Ovary (tissue), 9 donors: ENCODE results near the gene AGXT. TPM values are rescaled to one million over a fixed set of nuclear protein-coding genes. Genes with fewer than 3 reads are reported as not detected.

Experiments used
- DNase-seq, 5 donors: peaks; one replicate each; pipeline ENCODE4 v3.0.0-alpha.2; 2019 to 2020
- H3K27ac ChIP-seq, 2 donors: fragments of 200-600 bp; one replicate each; pipeline versions ENCODE4 v1.5.1 to v1.8.0; 2019 to 2022
- H3K27me3 ChIP-seq: fragments of 200-600 bp; one replicate; pipeline ENCODE4 v1.8.0; 2022
- H3K36me3 ChIP-seq: fragments of 200-600 bp; sonication (generic); one replicate; pipeline ENCODE4 v1.5.1; 2019
- H3K4me1 ChIP-seq: one replicate; pipeline ENCODE4 v1.8.1; 2013; ENCODE audit warnings: mild to moderate bottlenecking, moderate library complexity; ENCODE audit not compliant: insufficient read depth
- H3K4me3 ChIP-seq: fragments of 200-600 bp; sonication (generic); one replicate; pipeline ENCODE4 v1.5.1; 2017
- H3K9me3 ChIP-seq, 2 donors: fragments of 200-600 bp in 1 of 2; sonication (generic) in 1 of 2; one replicate each; pipeline versions ENCODE4 v1.5.1 to v1.8.1; 2013 to 2019; ENCODE audit warnings: mild to moderate bottlenecking in 1 of 2, moderate library complexity in 1 of 2
- CTCF ChIP-seq, 3 donors: fragments of 450-650 bp in 2 of 3; fragments of 200-600 bp in 1 of 3; IDR thresholded peaks; one replicate each; pipeline versions ENCODE4 v1.5.1 to v1.8.0; 2016 to 2022; ENCODE audit warnings: antibody characterized with exemption in 3 of 3, mild to moderate bottlenecking in 1 of 3
- EP300 ChIP-seq: sonication (generic); formaldehyde crosslinking; IDR thresholded peaks from one replicate; pipeline ENCODE4 v1.6.1; 2017; ENCODE audit warnings: antibody characterized with exemption
- POLR2A ChIP-seq: fragments of 450-650 bp; IDR thresholded peaks from one replicate; pipeline ENCODE4 v1.6.1; 2017; ENCODE audit warnings: antibody characterized with exemption, mild to moderate bottlenecking, moderate library complexity
- WGBS, 3 donors: extraction: QIAGEN DNeasy Blood & Tissue Kit in 1 of 3; methylation state at CpG; one replicate each; pipeline versions ENCODE4 v1.1.5 to v1.1.7; 2013 to 2017; 5-methylcytosine and 5-hydroxymethylcytosine counted together
- intact Hi-C, 4 donors: fragments of 100-400 bp; cut with DNase I; formaldehyde crosslinking; loops; one replicate each; pipeline versions ENCODE4 v1.11.0 to v1.15.1; 2022 to 2023
- polyA plus RNA-seq, 2 donors: library from polyadenylated mRNA; stranded (reverse); fragments of 200-250 nt in 1 of 2; fragments of 350-450 nt in 1 of 2; fragmentation: Illumina TruSeq in 1 of 2; extraction: RNeasy Lipid Tissue Mini Kit (QIAGEN cat#74804) in 1 of 2; gene quantifications; one replicate each; pipeline ENCODE4 v1.2.3, GENCODE V29; 2013 to 2014
- total RNA-seq, 7 donors: library from RNA; depleted of rRNA in 2 of 7; stranded (reverse); fragments of >200 nt in 2 of 7; fragmentation: NEBNext Ultra II Directional in 3 of 7; extraction: Animal tissue kit (Norgen Biotek cat#: 25700) in 3 of 7; gene quantifications; one replicate each; pipeline versions ENCODE4 v1.1.0 to v1.2.4, GENCODE V29; 2016 to 2023
- donor health status: DM: no; HTN: no; CAD: no; lungs with moderate emphysema.
- donor health status: DM: no; HTN: no; CAD: no.
- donor health status: Bipolar disorder and iron deficiency.
- donor health status: DM: yes; HTN: yes; CAD: no.
- donor health status: DM: no; HTN: no; CAD: no.
- donor health status: DM: yes; HTN: yes; CAD: no.

The AGXT gene
- total and polyA plus RNA-seq, 9 donors, result 0.04 to 0.79 (median 0.25) TPM; not detected in 6

GRCh38 chr2:240922245-240922981, 53.8 kb downstream of the AGXT start:
- Histone ChIP-seq H3K27me3 (no peaks in the 10 kb centered on the region), H3K9me3 (no peaks in the 10 kb centered on the region), H3K36me3 (no peaks in the 10 kb centered on the region), H3K27ac (no peak overlapping the region), H3K4me1 (peaks cover 17% of the 10 kb centered on the region), H3K4me3 (no peak overlapping the region)
- DNase-seq, result peak; percentile 8 to 38 (median 27)
- WGBS, 3 donors, result 87 to 94% (median 90%) methylated on average over 18 of the region's 18 CpGs
- intact Hi-C loops, result no loop called here
- TF ChIP-seq CTCF (IDR thresholded peaks at IDR 0.05), result no peak
- TF ChIP-seq EP300, result no peak
- no peak for TF ChIP-seq POLR2A

DNA sequence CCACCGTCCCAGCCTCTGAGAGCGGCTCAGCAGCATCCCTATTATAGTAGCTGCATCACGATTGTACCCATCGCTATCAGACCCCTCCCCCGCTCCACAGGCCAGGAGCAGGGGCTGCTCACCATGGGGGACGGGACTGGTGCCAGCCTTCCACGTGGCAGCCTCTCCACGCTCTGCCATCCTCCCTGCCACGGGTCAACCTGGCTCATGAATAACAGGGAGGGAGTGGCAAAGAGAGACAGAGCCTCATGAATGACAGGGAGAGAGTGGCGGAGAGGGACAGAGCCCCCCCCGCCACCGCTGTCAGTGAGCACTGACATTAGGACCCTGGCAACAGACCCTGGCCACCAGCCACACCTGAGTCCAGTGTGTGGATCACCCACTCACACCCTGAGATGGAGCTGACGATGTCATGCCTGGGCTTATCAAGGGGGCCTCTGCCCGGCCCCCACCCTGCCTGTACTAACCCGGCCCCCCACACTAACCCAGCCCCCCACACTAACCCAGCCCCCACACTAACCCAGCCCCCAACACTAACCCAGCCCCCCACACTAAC, 54.4 kb downstream of the AGXT start:
- 65 to 73% (median 69%) methylated on average over 15 of the region's 15 CpGs for WGBS, 3 donors
- H3K4me3 ChIP-seq, result no peak overlapping the region
- intact Hi-C loops, result no loop called here
- no peaks in the 10 kb centered on the region for H3K27me3 ChIP-seq
- H3K36me3 ChIP-seq, result no peaks in the 10 kb centered on the region
- H3K4me1 ChIP-seq, result peaks cover 17% of the 10 kb centered on the region
- TF ChIP-seq CTCF (IDR thresholded peaks at IDR 0.05) (no peak), POLR2A (no peak), EP300 (no peak)
- peak; percentile 12 to 36 (median 26) for DNase-seq
- H3K27ac ChIP-seq, result no peak overlapping the region
- no peaks in the 10 kb centered on the region for H3K9me3 ChIP-seq

- H3K4me3 ChIP-seq, result no peak overlapping the region
- no peak for TF ChIP-seq CTCF (IDR thresholded peaks at IDR 0.05)
- TF ChIP-seq POLR2A, result no peak
- no peak for TF ChIP-seq EP300
- no peaks in the 10 kb centered on the region for H3K36me3 ChIP-seq
- peak; percentile 11 to 42 (median 23) for DNase-seq
- peaks cover 17% of the 10 kb centered on the region for H3K4me1 ChIP-seq
- intact Hi-C loops, result no loop called here
- 85 to 96% (median 95%) methylated on average over 12 to 14 of the region's 14 CpGs for WGBS, 3 donors
- H3K9me3 ChIP-seq, result no peaks in the 10 kb centered on the region
- no peaks in the 10 kb centered on the region for H3K27me3 ChIP-seq
- H3K27ac ChIP-seq, result no peak overlapping the region
Measured at GRCh38 chr2:240925191-240925567, 56.6 kb downstream of the AGXT start.

- Histone ChIP-seq H3K27me3 (no peaks in the 10 kb centered on the region), H3K27ac (peak overlapping the region in 1 of 2 donors; percentile 72), H3K4me3 (no peak overlapping the region), H3K36me3 (no peaks in the 10 kb centered on the region), H3K4me1 (peaks cover 16% of the 10 kb centered on the region), H3K9me3 (no peaks in the 10 kb centered on the region)
- DNase-seq, result peak; percentile 20 to 43 (median 28)
- 91 to 94% (median 93%) methylated on average over 24 to 29 of the region's 29 CpGs for WGBS, 3 donors
- intact Hi-C loops, result no loop called here
- no peak for TF ChIP-seq CTCF (IDR thresholded peaks at IDR 0.05)
- no peak for TF ChIP-seq POLR2A
Measured at GRCh38 chr2:240925568-240926515, 57.2 kb downstream of the AGXT start.
